GM12892 (cell line): ENCODE results near the gene SART1.

Source experiments
- POLR2A ChIP-seq: IDR thresholded peaks from 2 replicates; pipeline ENCODE4 v1.6.1; 2011; ENCODE audit warnings: low read depth, low read length, control low read depth
- POLR2AphosphoS5 ChIP-seq: IDR thresholded peaks from 2 replicates; pipeline ENCODE4 v1.6.1; 2011; ENCODE audit warnings: low read depth, low read length, control low read depth

- no peak for TF ChIP-seq POLR2AphosphoS5
- no peak for TF ChIP-seq POLR2A
Observed at GRCh38 chr11:66022401-66023185, 61.1 kb downstream of the SART1 start.
